Hematopoietic multipotent progenitor cell treated with erythropoietin and hydrocortisone succinate and interleukin-3 and kit ligand, for 17 days (in vitro differentiated cells): Measurements from ENCODE around the gene RFT1.

Source experiments
- DNase-seq: peaks from one replicate; pipeline ENCODE4 v3.0.0-alpha.2; 2015; ENCODE audit warnings: low spot score

Gene RFT1

GRCh38 chr3:53122933-53123305, 7.3 kb downstream of the RFT1 start:
- no peak for DNase-seq

- no peak for DNase-seq
These were observed 7.8 kb downstream of the RFT1 start for GRCh38 chr3:53122255-53122932.

GRCh38 chr3:53120336-53120735, 9.9 kb downstream of the RFT1 start:
- no peak for DNase-seq

- DNase-seq: no peak
These were observed 13.3 kb downstream of the RFT1 start for GRCh38 chr3:53116956-53117355.

GRCh38 chr3:53114412-53115074, 15.7 kb downstream of the RFT1 start:
- no peak for DNase-seq

GRCh38 chr3:53114011-53114400, 16.2 kb downstream of the RFT1 start:
- peak; percentile 88 for DNase-seq

- no peak for DNase-seq
These were observed 16.8 kb downstream of the RFT1 start for GRCh38 chr3:53113293-53114010.

- DNase-seq: no peak
These were observed 18.4 kb downstream of the RFT1 start for GRCh38 chr3:53111822-53112221.

GRCh38 chr3:53109891-53110771, 20.1 kb downstream of the RFT1 start:
- DNase-seq: no peak

GRCh38 chr3:53109190-53109589, 21.0 kb downstream of the RFT1 start:
- DNase-seq: no peak

- no peak for DNase-seq
These were observed 25.5 kb downstream of the RFT1 start for GRCh38 chr3:53104762-53105161.

GRCh38 chr3:53103397-53104296, 26.6 kb downstream of the RFT1 start:
- DNase-seq: no peak

GRCh38 chr3:53102601-53103147, 27.6 kb downstream of the RFT1 start:
- no peak for DNase-seq

- DNase-seq: no peak
These were observed 28.3 kb downstream of the RFT1 start for GRCh38 chr3:53101956-53102355.

GRCh38 chr3:53100818-53101466, 29.3 kb downstream of the RFT1 start:
- no peak for DNase-seq

- DNase-seq: no peak
These were observed 32.3 kb downstream of the RFT1 start for GRCh38 chr3:53097887-53098286.

- no peak for DNase-seq
These were observed 37.3 kb downstream of the RFT1 start for GRCh38 chr3:53092942-53093341.

GRCh38 chr3:53092216-53092615, 38.0 kb downstream of the RFT1 start:
- DNase-seq: no peak

GRCh38 chr3:53091011-53091410, 39.2 kb downstream of the RFT1 start:
- no peak for DNase-seq

GRCh38 chr3:53089511-53089910, 40.7 kb downstream of the RFT1 start:
- DNase-seq: no peak
